ENCODE data around the gene AIF1. TPM values are rescaled to one million over a fixed set of nuclear protein-coding genes. Genes with fewer than 3 reads are reported as not detected.

Gene AIF1
- total RNA-seq (2022; extraction: Qiagen RNA extraction) = not detected in 5 replicates

DNA sequence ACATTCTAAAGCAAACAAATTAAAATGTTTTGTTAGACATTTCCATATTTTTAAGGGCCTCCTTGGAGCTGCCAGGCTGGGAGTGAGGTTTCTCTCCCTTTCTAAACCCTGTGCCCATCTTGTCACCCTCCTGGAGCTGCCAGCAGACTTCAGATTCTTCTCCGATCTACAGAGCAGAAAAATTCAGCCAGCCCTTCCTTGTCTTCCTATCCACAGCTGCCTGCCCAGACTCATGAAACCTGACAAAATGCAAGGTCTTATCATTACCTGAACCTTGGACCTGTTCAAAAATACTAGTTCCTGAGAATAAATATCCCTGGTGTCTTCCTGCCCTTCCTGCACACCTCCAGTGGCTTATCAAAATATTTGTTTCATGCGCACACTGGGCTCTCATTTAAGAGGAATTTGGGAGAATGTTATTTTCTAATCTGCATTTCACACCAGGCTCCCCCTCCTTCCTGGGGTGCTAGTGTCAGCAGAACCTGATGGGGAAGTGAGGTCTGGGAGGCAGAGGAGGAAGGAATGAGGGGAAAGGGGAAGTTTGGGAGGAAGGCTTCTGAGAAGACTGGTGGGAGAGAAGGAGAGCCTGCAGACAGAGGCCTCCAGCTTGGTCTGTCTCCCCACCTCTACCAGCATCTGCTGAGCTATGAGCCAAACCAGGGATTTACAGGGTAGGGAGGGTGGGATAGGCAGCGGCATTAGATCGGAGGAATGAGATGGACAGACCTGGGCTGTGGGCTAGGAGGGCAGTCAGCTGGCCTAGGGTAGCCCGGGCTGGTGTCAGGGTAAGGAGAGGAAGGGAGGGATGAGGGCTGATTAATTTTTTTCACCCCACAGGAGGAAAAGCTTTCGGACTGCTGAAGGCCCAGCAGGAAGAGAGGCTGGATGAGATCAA, at the start of gene AIF1:
Gene AIF1, plus strand, starts transcription at position 551 of the 895 bp plus-strand sequence. Its CDS starts 96 bp downstream, at position 647.

GRCh38 chr6:31572041-31572911, 42.8 kb upstream of the AIF1 start, which contains the start of gene LTA:
Gene LTA, plus strand, starts transcription at chr6:31572289. Its CDS starts 454 bp downstream, at chr6:31572743.

DNA sequence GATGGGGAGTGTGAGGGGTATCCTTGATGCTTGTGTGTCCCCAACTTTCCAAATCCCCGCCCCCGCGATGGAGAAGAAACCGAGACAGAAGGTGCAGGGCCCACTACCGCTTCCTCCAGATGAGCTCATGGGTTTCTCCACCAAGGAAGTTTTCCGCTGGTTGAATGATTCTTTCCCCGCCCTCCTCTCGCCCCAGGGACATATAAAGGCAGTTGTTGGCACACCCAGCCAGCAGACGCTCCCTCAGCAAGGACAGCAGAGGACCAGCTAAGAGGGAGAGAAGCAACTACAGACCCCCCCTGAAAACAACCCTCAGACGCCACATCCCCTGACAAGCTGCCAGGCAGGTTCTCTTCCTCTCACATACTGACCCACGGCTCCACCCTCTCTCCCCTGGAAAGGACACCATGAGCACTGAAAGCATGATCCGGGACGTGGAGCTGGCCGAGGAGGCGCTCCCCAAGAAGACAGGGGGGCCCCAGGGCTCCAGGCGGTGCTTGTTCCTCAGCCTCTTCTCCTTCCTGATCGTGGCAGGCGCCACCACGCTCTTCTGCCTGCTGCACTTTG, 39.6 kb upstream of the AIF1 start, which contains the start of gene TNF:
Gene TNF, plus strand, starts transcription at position 231 of the 567 bp plus-strand sequence. Its CDS starts 177 bp downstream, at position 408.

GRCh38 chr6:31582230-31582643, 32.8 kb upstream of the AIF1 start, which contains the start of gene LTB:
Gene LTB, minus strand, starts transcription at chr6:31582424. Its CDS starts 7 bp downstream, at chr6:31582417.

DNA sequence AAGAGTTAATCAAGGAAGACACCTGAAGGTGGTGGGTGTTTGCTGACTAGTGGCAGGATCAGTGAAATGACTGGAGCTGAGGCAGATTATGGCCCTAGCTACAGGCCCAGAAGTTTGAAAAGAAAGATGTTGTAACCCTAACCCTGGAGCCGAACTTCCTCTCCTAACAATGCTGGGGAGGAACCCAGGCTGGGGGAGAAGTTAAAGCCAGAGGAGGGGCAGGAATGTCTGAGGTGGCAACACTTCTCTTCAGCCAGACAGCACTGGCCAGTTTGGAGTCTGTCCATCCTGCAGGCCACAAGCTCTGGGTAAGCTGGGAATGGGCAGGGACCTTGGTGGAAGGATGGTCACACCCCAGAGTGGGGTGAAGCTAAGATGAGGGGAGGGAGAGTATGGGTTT, 29.0 kb upstream of the AIF1 start, which contains the start of gene LST1:
Gene LST1, plus strand, starts transcription at position 270 of the 400 bp plus-strand sequence. CDS start 1,023 bp downstream, outside the sequence.

GRCh38 chr6:31620586-31621319, 5.7 kb downstream of the AIF1 start, which contains the start of gene PRRC2A:
Gene PRRC2A, plus strand, starts transcription at chr6:31620715. Its CDS starts 2,075 bp downstream, at chr6:31622790.

DNA sequence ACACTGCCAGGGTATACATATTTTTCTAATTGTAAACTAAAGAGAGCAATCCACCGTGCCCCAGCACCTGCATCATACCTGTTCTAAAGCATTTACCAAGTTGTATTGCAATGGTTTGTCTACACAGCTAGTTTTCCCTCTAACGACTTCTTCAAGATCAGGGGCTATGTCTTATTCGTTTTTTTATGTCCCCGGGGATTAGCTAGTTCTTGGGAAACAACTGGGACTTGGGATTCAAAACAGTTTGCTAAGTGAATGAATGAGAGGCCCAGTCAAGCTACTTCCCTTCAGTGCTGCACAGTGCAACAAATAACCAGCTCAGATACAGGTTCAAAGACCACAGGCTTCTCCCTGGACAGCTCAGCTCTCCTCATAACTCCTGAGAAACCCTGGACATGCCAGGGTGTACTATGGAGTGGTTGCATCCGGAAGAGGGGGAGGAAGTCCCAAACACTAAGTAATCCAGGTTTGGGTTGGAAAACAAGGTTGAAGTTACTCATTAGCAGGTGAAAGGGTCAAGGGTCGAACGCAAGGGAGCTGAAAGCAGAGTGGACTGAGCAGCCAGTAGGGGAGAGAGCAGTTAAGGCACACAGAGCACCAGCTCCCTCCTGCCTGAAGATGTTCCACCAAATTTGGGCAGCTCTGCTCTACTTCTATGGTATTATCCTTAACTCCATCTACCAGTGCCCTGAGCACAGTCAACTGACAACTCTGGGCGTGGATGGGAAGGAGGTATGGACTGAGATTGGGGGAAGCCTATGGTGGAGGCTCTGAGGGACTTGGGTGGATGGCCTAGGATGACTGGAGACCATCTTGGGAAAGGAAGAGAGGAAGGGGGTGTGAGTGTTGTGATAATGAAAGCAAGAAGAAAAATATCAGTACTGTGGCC, 40.6 kb downstream of the AIF1 start, which contains the start of gene APOM:
Gene APOM, plus strand, starts transcription at position 546 of the 889 bp plus-strand sequence. Its CDS starts 73 bp downstream, at position 619.

GRCh38 chr6:31660381-31661261, 45.6 kb downstream of the AIF1 start, which contains the start of gene C6orf47:
Gene C6orf47, minus strand, starts transcription at chr6:31660778. Its CDS starts 831 bp downstream, at chr6:31659947.

DNA sequence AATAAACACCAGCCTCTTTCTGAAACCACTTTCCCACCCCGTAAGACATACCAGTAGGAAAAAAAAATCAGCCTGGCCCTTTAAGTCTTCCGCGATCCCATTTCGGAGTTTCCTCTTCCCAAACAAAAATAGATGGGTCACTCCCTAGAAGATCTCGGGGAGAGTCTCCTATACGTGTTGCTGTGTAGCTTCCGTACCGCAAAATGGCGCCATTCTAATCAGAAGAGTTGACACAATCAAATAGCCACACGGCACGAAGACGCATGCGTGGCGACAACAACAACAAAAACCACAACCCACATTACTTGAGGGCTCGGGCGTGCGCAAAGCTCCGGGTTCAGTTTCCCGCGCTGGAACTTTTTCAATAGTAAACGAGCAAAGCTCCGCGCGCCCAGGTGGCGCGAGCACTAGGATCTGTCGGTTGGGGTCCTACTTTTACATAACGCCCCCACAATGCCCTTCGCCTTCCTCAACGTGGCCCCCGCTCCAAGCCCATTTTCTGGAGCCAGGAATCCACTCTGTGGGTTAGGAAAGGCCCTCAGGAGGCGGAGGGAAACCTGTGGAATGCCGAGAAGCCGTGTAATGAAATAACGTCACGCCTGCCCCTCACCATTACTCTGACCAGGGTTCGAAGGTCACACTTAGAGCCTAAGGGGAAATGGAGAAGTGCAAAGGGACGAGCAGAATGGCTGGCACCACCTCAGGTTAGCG, 49.9 kb downstream of the AIF1 start, which contains the start of gene GPANK1:
Gene GPANK1, minus strand, starts transcription at position 208 of the 711 bp plus-strand sequence. CDS start 519 bp downstream, outside the sequence.

DNA sequence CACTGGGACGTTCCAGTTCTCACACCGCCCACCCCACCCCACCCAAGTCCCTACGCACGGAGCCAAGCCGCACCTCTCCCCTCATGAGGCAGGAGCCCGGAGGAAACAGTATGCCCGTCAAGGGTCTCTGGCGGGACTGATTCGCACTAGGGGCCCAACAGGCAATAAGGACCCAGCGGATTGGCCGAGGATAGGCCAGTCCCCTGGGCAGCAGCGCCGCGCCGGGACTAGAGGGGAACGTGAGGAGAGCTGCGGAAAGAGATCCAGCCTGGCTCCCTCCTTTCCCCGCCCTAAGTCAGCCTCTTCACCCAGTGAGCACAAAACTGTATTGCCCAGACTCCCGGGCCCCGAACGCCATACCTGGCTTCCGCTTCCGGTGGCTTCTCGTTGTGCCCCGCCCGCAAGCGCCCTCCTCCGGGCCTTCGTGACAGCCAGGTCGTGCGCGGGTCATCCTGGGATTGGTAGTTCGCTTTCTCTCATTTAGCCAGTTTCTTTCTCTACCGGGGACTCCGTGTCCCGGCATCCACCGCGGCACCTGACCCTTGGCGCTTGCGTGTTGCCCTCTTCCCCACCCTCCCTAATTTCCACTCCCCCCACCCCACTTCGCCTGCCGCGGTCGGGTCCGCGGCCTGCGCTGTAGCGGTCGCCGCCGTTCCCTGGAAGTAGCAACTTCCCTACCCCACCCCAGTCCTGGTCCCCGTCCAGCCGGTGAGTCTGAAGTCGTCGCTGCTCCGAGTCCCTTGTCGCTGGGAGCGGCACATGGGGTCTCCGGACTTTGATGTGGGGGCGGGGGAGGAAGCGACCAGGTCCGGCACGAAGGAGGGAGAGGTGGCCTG, 50.7 kb downstream of the AIF1 start, which contains the start of gene CSNK2B:
Gene CSNK2B, plus strand, starts transcription at position 580 of the 836 bp plus-strand sequence. CDS start 752 bp downstream, outside the sequence.

Other genes with a start within 250 kb of the AIF1 start
- gene MICA, start 211.6 kb upstream of the AIF1 start, total RNA-seq (2022; extraction: Qiagen RNA extraction) = 26.9 to 30.3 TPM (median 28.5 TPM) in 5 replicates
- gene MICB, start 117.1 kb upstream of the AIF1 start, total RNA-seq (2022; extraction: Qiagen RNA extraction) = 6.0 to 8.1 TPM (median 7.5 TPM) in 5 replicates
- gene MCCD1, start 86.3 kb upstream of the AIF1 start, total RNA-seq (2022; extraction: Qiagen RNA extraction) = not detected in 5 replicates
- 336 to 391 TPM (median 386 TPM) in 5 replicates for gene DDX39B, start 73.2 kb upstream of the AIF1 start, total RNA-seq (2022; extraction: Qiagen RNA extraction)
- gene ATP6V1G2, start 68.6 kb upstream of the AIF1 start, total RNA-seq (2022; extraction: Qiagen RNA extraction) = 0.35 to 0.98 TPM (median 0.50 TPM) in 5 replicates
- gene NFKBIL1, start 67.6 kb upstream of the AIF1 start, total RNA-seq (2022; extraction: Qiagen RNA extraction) = 9.0 to 12.4 TPM (median 11.7 TPM) in 5 replicates
- gene LTA, start 42.9 kb upstream of the AIF1 start, total RNA-seq (2022; extraction: Qiagen RNA extraction) = 0.10 to 0.16 TPM (median 0.12 TPM) in 3 of 5 replicates, not detected in the others
- 0.07 to 0.15 TPM (median 0.14 TPM) in 3 of 5 replicates, not detected in the others for gene TNF, start 39.7 kb upstream of the AIF1 start, total RNA-seq (2022; extraction: Qiagen RNA extraction)
- gene LTB, start 32.8 kb upstream of the AIF1 start, total RNA-seq (2022; extraction: Qiagen RNA extraction) = 0.35 to 0.88 TPM (median 0.51 TPM) in 5 replicates
- gene LST1, start 29.0 kb upstream of the AIF1 start, total RNA-seq (2022; extraction: Qiagen RNA extraction) = 0.16 to 0.36 TPM in 2 of 5 replicates, not detected in the others
- not detected in 5 replicates for gene NCR3, start 22.2 kb upstream of the AIF1 start, total RNA-seq (2022; extraction: Qiagen RNA extraction)
- gene PRRC2A, start 5.5 kb downstream of the AIF1 start, total RNA-seq (2022; extraction: Qiagen RNA extraction) = 68.4 to 87.7 TPM (median 84.8 TPM) in 5 replicates
- 106 to 148 TPM (median 138 TPM) in 5 replicates for gene BAG6, start 37.4 kb downstream of the AIF1 start, total RNA-seq (2022; extraction: Qiagen RNA extraction)
- 2.8 to 3.7 TPM (median 2.9 TPM) in 5 replicates for gene APOM, start 40.7 kb downstream of the AIF1 start, total RNA-seq (2022; extraction: Qiagen RNA extraction)
- gene C6orf47, start 45.5 kb downstream of the AIF1 start, total RNA-seq (2022; extraction: Qiagen RNA extraction) = 11.1 to 12.4 TPM (median 11.6 TPM) in 5 replicates
- gene GPANK1, start 49.8 kb downstream of the AIF1 start, total RNA-seq (2022; extraction: Qiagen RNA extraction) = 10.2 to 12.1 TPM (median 11.4 TPM) in 5 replicates
- 167 to 177 TPM (median 171 TPM) in 5 replicates for gene CSNK2B, start 50.8 kb downstream of the AIF1 start, total RNA-seq (2022; extraction: Qiagen RNA extraction)
- 2.1 to 5.7 TPM (median 3.8 TPM) in 5 replicates for gene LY6G5B, start 54.7 kb downstream of the AIF1 start, total RNA-seq (2022; extraction: Qiagen RNA extraction)
- gene LY6G5C, start 65.8 kb downstream of the AIF1 start, total RNA-seq (2022; extraction: Qiagen RNA extraction) = 0.92 to 1.6 TPM (median 1.1 TPM) in 5 replicates
- 11.3 to 19.8 TPM (median 18.4 TPM) in 5 replicates for gene ABHD16A, start 88.1 kb downstream of the AIF1 start, total RNA-seq (2022; extraction: Qiagen RNA extraction)
- not detected in 5 replicates for gene LY6G6F, start 91.6 kb downstream of the AIF1 start, total RNA-seq (2022; extraction: Qiagen RNA extraction)
- not detected in 5 replicates for gene LY6G6D, start 100.1 kb downstream of the AIF1 start, total RNA-seq (2022; extraction: Qiagen RNA extraction)
- 0.21 to 0.24 TPM (median 0.23 TPM) in 3 of 5 replicates, not detected in the others for gene LY6G6C, start 106.5 kb downstream of the AIF1 start, total RNA-seq (2022; extraction: Qiagen RNA extraction)
- gene MPIG6B, start 108.1 kb downstream of the AIF1 start, total RNA-seq (2022; extraction: Qiagen RNA extraction) = not detected in 5 replicates
- gene DDAH2, start 114.1 kb downstream of the AIF1 start, total RNA-seq (2022; extraction: Qiagen RNA extraction) = 28.3 to 32.5 TPM (median 31.8 TPM) in 5 replicates
- gene CLIC1, start 121.3 kb downstream of the AIF1 start, total RNA-seq (2022; extraction: Qiagen RNA extraction) = 471 to 496 TPM (median 485 TPM) in 5 replicates
- 11.8 to 15.5 TPM (median 13.1 TPM) in 5 replicates for gene MSH5, start 124.8 kb downstream of the AIF1 start, total RNA-seq (2022; extraction: Qiagen RNA extraction)
- 2.6 to 5.2 TPM (median 4.3 TPM) in 5 replicates for gene SAPCD1, start 147.4 kb downstream of the AIF1 start, total RNA-seq (2022; extraction: Qiagen RNA extraction)
- gene VWA7, start 162.1 kb downstream of the AIF1 start, total RNA-seq (2022; extraction: Qiagen RNA extraction) = 0.72 to 2.2 TPM (median 1.4 TPM) in 5 replicates
- 45.6 to 60.9 TPM (median 53.8 TPM) in 5 replicates for gene VARS1, start 180.5 kb downstream of the AIF1 start, total RNA-seq (2022; extraction: Qiagen RNA extraction)
- 51.0 to 62.8 TPM (median 60.8 TPM) in 5 replicates for gene LSM2, start 191.7 kb downstream of the AIF1 start, total RNA-seq (2022; extraction: Qiagen RNA extraction)
- 1.3 to 1.8 TPM (median 1.5 TPM) in 5 replicates for gene HSPA1L, start 200.0 kb downstream of the AIF1 start, total RNA-seq (2022; extraction: Qiagen RNA extraction)
- gene HSPA1A, start 200.3 kb downstream of the AIF1 start, total RNA-seq (2022; extraction: Qiagen RNA extraction) = 132 to 252 TPM (median 194 TPM) in 5 replicates
- gene HSPA1B, start 212.5 kb downstream of the AIF1 start, total RNA-seq (2022; extraction: Qiagen RNA extraction) = 89.4 to 177 TPM (median 151 TPM) in 5 replicates
- 21.6 to 33.6 TPM (median 26.8 TPM) in 5 replicates for gene NEU1, start 247.6 kb downstream of the AIF1 start, total RNA-seq (2022; extraction: Qiagen RNA extraction)

All from A549 treated with Mapracorat at 1 μM for 4 hours (cell line).